H1 (cell line): ENCODE results near the gene NXPE1. TPM values are rescaled to one million over a fixed set of nuclear protein-coding genes. Genes with fewer than 3 reads are reported as not detected.

ENCODE experiments used
- polyA plus RNA-seq, 7 experiments: library from polyadenylated mRNA; depleted of rRNA in 3 of 7; stranded (reverse) in 5 of 7; unstranded in 2 of 7; fragments of >200 nt in 5 of 7; fragments of 200-250 nt in 2 of 7; gene quantifications; 1 replicate in 5 of 7; 2 replicates in 1 of 7; 4 replicates in 1 of 7; pipeline versions ENCODE4 v1.2.1 to v1.2.3, GENCODE V29; 2011 to 2013; ENCODE audit warnings: missing spikeins in 2 of 7, mixed read lengths in 2 of 7
- small RNA-seq: library from polyadenylated mRNA; stranded (forward); fragments of <200 nt; extraction: miRNeasy Mini kit (QIAGEN cat#:217004); gene quantifications from one replicate; pipeline ENCODE3, GENCODE V24; 2013; ENCODE audit not compliant: insufficient read depth
- total RNA-seq: library from RNA; stranded (reverse); fragmentation: NEBNext Ultra II Directional; extraction: Animal tissue kit (Norgen Biotek cat#: 25700); gene quantifications from 2 replicates; pipeline ENCODE4 v1.2.1, GENCODE V29; 2021

Gene NXPE1
- total and polyA plus RNA-seq, 2 of the 8 experiments (the other 6 are each of a cell fraction or from before 2014, with no cell fraction given) = not detected

Small RNA genes within 50 kb of the gene (small RNA-seq; reads per million reads assigned to genes)
- not detected for gene RF01210

Other genes starting within 250 kb of the NXPE1 start
- gene C11orf71, start 159.4 kb downstream of the NXPE1 start, total RNA-seq = 5.4 and 5.8 TPM in 2 replicates
- gene C11orf71, start 159.4 kb downstream of the NXPE1 start, polyA plus RNA-seq (2011; rRNA removed) = 8.7 and 13.4 TPM in 2 replicates
- gene RBM7, start 159.2 kb downstream of the NXPE1 start, total RNA-seq = 45.7 and 48.3 TPM in 2 replicates
- gene RBM7, start 159.2 kb downstream of the NXPE1 start, polyA plus RNA-seq (2011; rRNA removed) = 11.1 and 18.0 TPM in 2 replicates
- gene REXO2, start 120.4 kb downstream of the NXPE1 start, total RNA-seq = 109 and 111 TPM in 2 replicates
- gene REXO2, start 120.4 kb downstream of the NXPE1 start, polyA plus RNA-seq (2011; rRNA removed) = 95.9 and 114 TPM in 2 replicates
- not detected in 2 replicates for gene NXPE4, start 35.9 kb upstream of the NXPE1 start, total RNA-seq
- gene NXPE4, start 35.9 kb upstream of the NXPE1 start, polyA plus RNA-seq (2011; rRNA removed) = not detected in 2 replicates
- gene NXPE2, start 118.6 kb upstream of the NXPE1 start, total RNA-seq = 0.29 TPM in 1 of 2 replicates, not detected in the other
- gene NXPE2, start 118.6 kb upstream of the NXPE1 start, polyA plus RNA-seq (2011; rRNA removed) = not detected in 2 replicates